Adrenal gland (tissue), 5 donors: Measurements from ENCODE around the gene ROBO4.

Experiments
- POLR2A ChIP-seq, 2 donors: fragments of 450-650 bp; IDR thresholded peaks; one replicate each; pipeline ENCODE4 v1.6.1; 2017; ENCODE audit warnings: antibody characterized with exemption in 2 of 2, mild to moderate bottlenecking in 2 of 2, moderate library complexity in 1 of 2
- TF ChIP-seq, protein P1 (sequence below), 6 experiments: fragments of 450-650 bp in 4 of 6; fragments of 200-600 bp in 2 of 6; sonication (generic) in 1 of 6; IDR thresholded peaks; 1 replicate in 5 of 6; 2 replicates in 1 of 6; pipeline versions ENCODE4 v1.5.1 to v1.8.0; 2016 to 2021; ENCODE audit warnings: antibody characterized with exemption in 6 of 6, mild to moderate bottlenecking in 2 of 6, moderate library complexity in 1 of 6
- donor health status: DM: no; HTN: no; CAD: no.

DNA sequence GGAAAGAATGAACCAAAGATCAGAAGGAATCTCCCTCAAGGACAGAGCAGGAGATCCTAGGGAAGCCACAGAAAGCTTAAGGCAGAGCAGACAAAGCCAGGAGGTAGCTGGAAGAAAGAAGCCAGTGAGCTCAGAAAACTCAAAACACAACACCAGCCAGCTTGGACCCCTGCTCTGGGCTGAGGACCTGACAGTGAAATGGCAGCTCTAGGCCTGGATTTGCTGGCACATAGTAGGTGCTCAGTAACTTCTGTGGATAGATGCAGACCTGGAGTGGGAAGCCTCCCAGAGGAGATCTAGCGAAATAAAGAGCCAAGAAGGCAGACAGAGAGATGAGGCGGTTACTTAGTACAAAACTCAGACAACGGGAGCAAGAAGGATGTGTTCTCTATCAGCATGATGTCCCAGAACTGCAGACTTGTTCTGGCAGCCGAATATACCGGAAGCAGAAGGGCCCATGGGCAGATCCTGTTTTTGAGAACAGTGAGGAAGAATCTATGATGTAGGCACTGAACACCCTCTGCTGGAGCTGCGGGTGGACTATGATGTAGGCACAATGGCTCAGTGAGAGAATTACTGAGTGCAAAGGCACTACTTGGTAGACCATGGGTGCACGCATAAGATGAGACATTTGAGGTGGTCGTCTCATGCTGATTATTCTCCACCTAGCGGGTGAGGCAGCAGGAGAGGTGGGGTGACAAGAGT, 4.8 kb downstream of the ROBO4 start:
- TF ChIP-seq, protein P1, sequence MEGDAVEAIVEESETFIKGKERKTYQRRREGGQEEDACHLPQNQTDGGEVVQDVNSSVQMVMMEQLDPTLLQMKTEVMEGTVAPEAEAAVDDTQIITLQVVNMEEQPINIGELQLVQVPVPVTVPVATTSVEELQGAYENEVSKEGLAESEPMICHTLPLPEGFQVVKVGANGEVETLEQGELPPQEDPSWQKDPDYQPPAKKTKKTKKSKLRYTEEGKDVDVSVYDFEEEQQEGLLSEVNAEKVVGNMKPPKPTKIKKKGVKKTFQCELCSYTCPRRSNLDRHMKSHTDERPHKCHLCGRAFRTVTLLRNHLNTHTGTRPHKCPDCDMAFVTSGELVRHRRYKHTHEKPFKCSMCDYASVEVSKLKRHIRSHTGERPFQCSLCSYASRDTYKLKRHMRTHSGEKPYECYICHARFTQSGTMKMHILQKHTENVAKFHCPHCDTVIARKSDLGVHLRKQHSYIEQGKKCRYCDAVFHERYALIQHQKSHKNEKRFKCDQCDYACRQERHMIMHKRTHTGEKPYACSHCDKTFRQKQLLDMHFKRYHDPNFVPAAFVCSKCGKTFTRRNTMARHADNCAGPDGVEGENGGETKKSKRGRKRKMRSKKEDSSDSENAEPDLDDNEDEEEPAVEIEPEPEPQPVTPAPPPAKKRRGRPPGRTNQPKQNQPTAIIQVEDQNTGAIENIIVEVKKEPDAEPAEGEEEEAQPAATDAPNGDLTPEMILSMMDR (IDR thresholded peaks at IDR 0.05) = no peak
- TF ChIP-seq POLR2A (IDR thresholded peaks at IDR 0.05) = no peak
